Naive thymus-derived CD4-positive, alpha-beta T cell (primary cell): ENCODE results near the gene SIGLEC7. TPM values are rescaled to one million over a fixed set of nuclear protein-coding genes. Genes with fewer than 3 reads are reported as not detected.
A peak's percentile ranks its signal among the peaks of the same experiment; 100 is the strongest.
"Not testable (repeated sequence)": the region's sequence is repeated elsewhere in the genome, so short reads cannot be mapped to it uniquely, and the experiment has no call there.

Source experiments
- ATAC-seq: fragments of 150-1000 bp; cut with Tn5 transposase; 2 replicates; pipeline ENCODE4 v1.10.0; 2021; ENCODE audit warnings: mild to moderate bottlenecking, moderate library complexity
- CTCF ChIA-PET: fragments of 350-600 bp; sonication (Branson Sonifier 250); formaldehyde crosslinking; loops from one replicate; lab custom pipeline; 2021; ENCODE audit warnings: antibody characterized with exemption; lab: Charles Lee
- POLR2A ChIA-PET: fragments of 350-600 bp; sonication (Branson Sonifier 250); formaldehyde crosslinking; loops from one replicate; lab custom pipeline; 2021; ENCODE audit warnings: antibody characterized with exemption, inconsistent platforms; lab: Charles Lee
- DNase-seq, 9 donors: peaks; one replicate each; pipeline versions ENCODE4 v3.0.0 to v3.0.0-alpha.2; 2020 to 2022; ENCODE audit warnings: mixed read lengths in 1 of 9
- H3K27ac ChIP-seq: one replicate; pipeline ENCODE4 v1.7.0; 2013; ENCODE audit warnings: mild to moderate bottlenecking, low read depth, low read length, moderate library complexity
- H3K27me3 ChIP-seq, 2 donors: one replicate each; pipeline ENCODE4 v1.7.0; 2013; ENCODE audit warnings: low read length in 2 of 2, mild to moderate bottlenecking in 2 of 2, moderate library complexity in 2 of 2; ENCODE audit not compliant: control insufficient read depth in 2 of 2, insufficient read depth in 2 of 2
- H3K36me3 ChIP-seq, 3 experiments: 1 replicate in 2 of 3; 2 replicates in 1 of 3; pipeline ENCODE4 v1.7.0; 2013; ENCODE audit warnings: low read length in 3 of 3, mild to moderate bottlenecking in 3 of 3, moderate library complexity in 1 of 3; ENCODE audit not compliant: insufficient read depth in 3 of 3, control insufficient read depth in 2 of 3
- H3K4me1 ChIP-seq, 2 donors: one replicate each; pipeline ENCODE4 v1.7.0; 2013; ENCODE audit warnings: low read length in 2 of 2, mild to moderate bottlenecking in 2 of 2, moderate library complexity in 1 of 2; ENCODE audit not compliant: control insufficient read depth in 2 of 2, insufficient read depth in 2 of 2
- H3K4me3 ChIP-seq: 2 replicates; pipeline ENCODE4 v1.7.0; 2013; ENCODE audit warnings: mild to moderate bottlenecking, low read length
- H3K9me3 ChIP-seq, 3 experiments: 1 replicate in 2 of 3; 2 replicates in 1 of 3; pipeline ENCODE4 v1.7.0; 2013; ENCODE audit warnings: low read length in 3 of 3; ENCODE audit not compliant: control insufficient read depth in 2 of 3
- H3K27ac Mint-ChIP-seq, 9 donors: one replicate each; pipeline ENCODE4 v1.8.0; 2020 to 2022; ENCODE audit warnings: mixed read lengths in 9 of 9, mild to moderate bottlenecking in 8 of 9, moderate library complexity in 5 of 9, inconsistent platforms in 2 of 9
- H3K27me3 Mint-ChIP-seq, 5 donors: one replicate each; pipeline ENCODE4 v1.8.0; 2021 to 2022; ENCODE audit warnings: mixed read lengths in 5 of 5, mild to moderate bottlenecking in 1 of 5
- H3K36me3 Mint-ChIP-seq, 5 donors: one replicate each; pipeline ENCODE4 v1.8.0; 2020 to 2022; ENCODE audit warnings: mixed read lengths in 5 of 5, mild to moderate bottlenecking in 3 of 5, inconsistent platforms in 1 of 5
- H3K4me1 Mint-ChIP-seq, 7 donors: one replicate each; pipeline ENCODE4 v1.8.0; 2020 to 2022; ENCODE audit warnings: mixed read lengths in 7 of 7, mild to moderate bottlenecking in 3 of 7, inconsistent platforms in 1 of 7
- H3K4me3 Mint-ChIP-seq, 10 donors: one replicate each; pipeline ENCODE4 v1.8.0; 2020 to 2022; ENCODE audit warnings: mild to moderate bottlenecking in 10 of 10, mixed read lengths in 10 of 10, moderate library complexity in 6 of 10, inconsistent platforms in 2 of 10
- H3K9me3 Mint-ChIP-seq, 11 donors: one replicate each; pipeline ENCODE4 v1.8.0; 2020 to 2022; ENCODE audit warnings: mixed read lengths in 11 of 11, mild to moderate bottlenecking in 4 of 11, inconsistent platforms in 1 of 11, moderate library complexity in 1 of 11
- intact Hi-C, 2 donors: fragments of 100-400 bp; cut with micrococcal nuclease; formaldehyde crosslinking; loops; one replicate each; pipeline ENCODE4 v1.15.1; 2023
- polyA plus RNA-seq, 2 donors: library from polyadenylated mRNA; unstranded; fragments of 300-500 nt; fragmentation: Illumina TruSeq; gene quantifications; one replicate each; pipeline ENCODE4 v1.2.3, GENCODE V29; 2021
- total RNA-seq, 6 experiments: library from RNA in 5 of 6; stranded (reverse) in 5 of 6; gene quantifications; 1 replicate in 5 of 6; 2 replicates in 1 of 6; pipeline ENCODE4 v1.2.3 and lab custom pipeline; 2021 to 2026

SIGLEC7 gene
- total and polyA plus RNA-seq, 7 experiments from 2014 or later: 0.25 to 10.3 (median 0.68) TPM; not detected in 2

- ATAC-seq, H3K9me3 Mint-ChIP-seq, H3K27me3 ChIP-seq, CTCF ChIA-PET, H3K9me3 ChIP-seq, H3K4me3 ChIP-seq, H3K27ac ChIP-seq, H3K4me1 ChIP-seq, intact Hi-C loops, H3K36me3 ChIP-seq, H3K27ac Mint-ChIP-seq, H3K36me3 Mint-ChIP-seq, POLR2A ChIA-PET: not testable (repeated sequence)
- DNase-seq: peak in 1 of 9 donors; percentile 19
- peak overlapping the region in 1 of 10 donors; percentile 66 for H3K4me3 Mint-ChIP-seq
- H3K4me1 Mint-ChIP-seq: peaks cover 0 to 38% (median 21%) of the 10 kb centered on the region in 7 donors
- H3K27me3 Mint-ChIP-seq: peaks cover 0 to 17% (median 3%) of the 10 kb centered on the region in 5 donors
Observed at GRCh38 chr19:51142809-51143475, 841 bp downstream of the SIGLEC7 start.

GRCh38 chr19:51143486-51143885 is 1.4 kb downstream of the SIGLEC7 start:
- CTCF ChIA-PET: no interaction called here
- H3K36me3 ChIP-seq: no peaks in the 10 kb centered on the region

GRCh38 chr19:51144482-51145045 is 2.5 kb downstream of the SIGLEC7 start:
- DNase-seq (no peak), ATAC-seq (no peak)
- intact Hi-C loops: no loop called here
- H3K27ac Mint-ChIP-seq: peak overlapping the region in 1 of 9 donors; percentile 17
- H3K9me3 ChIP-seq: no peaks in the 10 kb centered on the region
- CTCF ChIA-PET: no interaction called here
- peaks cover 0 to 36% (median 18%) of the 10 kb centered on the region in 7 donors for H3K4me1 Mint-ChIP-seq
- H3K9me3 Mint-ChIP-seq: no peaks in the 10 kb centered on the region
- no peak overlapping the region for H3K4me3 Mint-ChIP-seq
- H3K4me3 ChIP-seq: no peak overlapping the region
- H3K27ac ChIP-seq: no peak overlapping the region
- POLR2A ChIA-PET: no interaction called here
- no peaks in the 10 kb centered on the region for H3K36me3 ChIP-seq
- H3K4me1 ChIP-seq: no peaks in the 10 kb centered on the region
- no peaks in the 10 kb centered on the region for H3K27me3 ChIP-seq
- H3K27me3 Mint-ChIP-seq: peaks cover 0 to 24% (median 3%) of the 10 kb centered on the region in 5 donors
- H3K36me3 Mint-ChIP-seq: no peaks in the 10 kb centered on the region

More at GRCh38 chr19:51143486-51143885, 1.4 kb downstream of the SIGLEC7 start:
- H3K4me3 ChIP-seq: no peak overlapping the region
- Mint-ChIP-seq H3K9me3 (no peaks in the 10 kb centered on the region), H3K27ac (no peak overlapping the region), H3K36me3 (no peaks in the 10 kb centered on the region), H3K27me3 (peaks cover 0 to 17% (median 3%) of the 10 kb centered on the region in 5 donors), H3K4me3 (peak overlapping the region in 1 of 10 donors; percentile 47), H3K4me1 (peaks cover 0 to 37% (median 20%) of the 10 kb centered on the region in 7 donors)
- no peaks in the 10 kb centered on the region for H3K9me3 ChIP-seq
- ATAC-seq: no peak
- no peaks in the 10 kb centered on the region for H3K4me1 ChIP-seq
- DNase-seq: peak in 1 of 9 donors; percentile 3
- no peaks in the 10 kb centered on the region for H3K27me3 ChIP-seq
- intact Hi-C loops: no loop called here
- POLR2A ChIA-PET: no interaction called here
- no peak overlapping the region for H3K27ac ChIP-seq

GRCh38 chr19:51145916-51146493 is 3.9 kb downstream of the SIGLEC7 start:
- intact Hi-C loops: no loop called here
- DNase-seq (no peak), ATAC-seq (no peak)
- Mint-ChIP-seq H3K27me3 (peaks cover 0 to 29% (median 3%) of the 10 kb centered on the region in 5 donors), H3K9me3 (peaks cover 0 to 4% (median 0%) of the 10 kb centered on the region in 11 donors), H3K27ac (no peak overlapping the region), H3K4me3 (no peak overlapping the region), H3K4me1 (peaks cover 0 to 42% (median 11%) of the 10 kb centered on the region in 7 donors), H3K36me3 (no peaks in the 10 kb centered on the region)
- POLR2A ChIA-PET: no interaction called here
- Histone ChIP-seq H3K4me3 (no peak overlapping the region), H3K27ac (no peak overlapping the region), H3K27me3 (no peaks in the 10 kb centered on the region), H3K4me1 (no peaks in the 10 kb centered on the region), H3K9me3 (no peaks in the 10 kb centered on the region), H3K36me3 (no peaks in the 10 kb centered on the region)
- CTCF ChIA-PET: no interaction called here

- no peak overlapping the region for H3K4me3 ChIP-seq
- ChIA-PET POLR2A (interaction anchor here (1.0 kb wide), 1 partner anchor 19 kb away, joined by 4 read pairs; no protein-coding TSS in a partner anchor), CTCF (no interaction called here)
- no peaks in the 10 kb centered on the region for H3K4me1 ChIP-seq
- no peaks in the 10 kb centered on the region for H3K27me3 ChIP-seq
- DNase-seq (no peak), ATAC-seq (no peak)
- Mint-ChIP-seq H3K4me1 (peaks cover 0 to 42% (median 11%) of the 10 kb centered on the region in 7 donors), H3K9me3 (peaks cover 0 to 7% (median 0%) of the 10 kb centered on the region in 11 donors), H3K4me3 (no peak overlapping the region), H3K27me3 (peaks cover 0 to 30% (median 0%) of the 10 kb centered on the region in 5 donors), H3K27ac (no peak overlapping the region), H3K36me3 (no peaks in the 10 kb centered on the region)
- intact Hi-C loops: no loop called here
- no peaks in the 10 kb centered on the region for H3K9me3 ChIP-seq
- no peaks in the 10 kb centered on the region for H3K36me3 ChIP-seq
- H3K27ac ChIP-seq: no peak overlapping the region
Observed at GRCh38 chr19:51146751-51147150, 4.7 kb downstream of the SIGLEC7 start.

- no peak for DNase-seq
Observed at GRCh38 chr19:51147663-51148062, 5.6 kb downstream of the SIGLEC7 start.

More at GRCh38 chr19:51147663-51148062, 5.6 kb downstream of the SIGLEC7 start:
- Histone ChIP-seq H3K9me3 (no peaks in the 10 kb centered on the region), H3K4me3 (no peak overlapping the region), H3K4me1 (no peaks in the 10 kb centered on the region), H3K27me3 (no peaks in the 10 kb centered on the region), H3K36me3 (no peaks in the 10 kb centered on the region), H3K27ac (no peak overlapping the region)
- Mint-ChIP-seq H3K4me1 (peaks cover 0 to 36% (median 8%) of the 10 kb centered on the region in 7 donors), H3K27me3 (peaks cover 0 to 35% (median 0%) of the 10 kb centered on the region in 5 donors), H3K36me3 (no peaks in the 10 kb centered on the region), H3K9me3 (peaks cover 0 to 7% (median 0%) of the 10 kb centered on the region in 11 donors), H3K27ac (peak overlapping the region in 3 of 9 donors; percentile 39 to 77 (median 46)), H3K4me3 (no peak overlapping the region)
- no peak for ATAC-seq
- intact Hi-C loops: no loop called here
- CTCF ChIA-PET: interaction anchor here (0.6 to 0.9 kb wide), 2 partner anchors 51 to 52 kb away, joined by 3 to 4 read pairs; no protein-coding TSS in a partner anchor
- POLR2A ChIA-PET: interaction anchor here (1.0 to 1.1 kb wide), 2 partner anchors 10 to 20 kb away, joined by 3 to 4 read pairs; no protein-coding TSS in a partner anchor
